Tongue (tissue), 2 donors: ENCODE data around the gene ZDHHC17. TPM values are rescaled to one million over a fixed set of nuclear protein-coding genes. Genes with fewer than 3 reads are reported as not detected.
"Not testable (repeated sequence)": the region's sequence is repeated elsewhere in the genome, so short reads cannot be mapped to it uniquely, and the experiment has no call there.

Experiments
- DNase-seq: peaks from one replicate; pipeline ENCODE4 v3.0.0-alpha.2; 2015
- total RNA-seq: library from RNA; depleted of rRNA; stranded (reverse); fragments of >200 nt; gene quantifications from one replicate; pipeline ENCODE4 v1.2.3, GENCODE V29; 2014

Gene ZDHHC17
- total RNA-seq, 1 donor from 2014 or later, result 88.0 TPM

DNA sequence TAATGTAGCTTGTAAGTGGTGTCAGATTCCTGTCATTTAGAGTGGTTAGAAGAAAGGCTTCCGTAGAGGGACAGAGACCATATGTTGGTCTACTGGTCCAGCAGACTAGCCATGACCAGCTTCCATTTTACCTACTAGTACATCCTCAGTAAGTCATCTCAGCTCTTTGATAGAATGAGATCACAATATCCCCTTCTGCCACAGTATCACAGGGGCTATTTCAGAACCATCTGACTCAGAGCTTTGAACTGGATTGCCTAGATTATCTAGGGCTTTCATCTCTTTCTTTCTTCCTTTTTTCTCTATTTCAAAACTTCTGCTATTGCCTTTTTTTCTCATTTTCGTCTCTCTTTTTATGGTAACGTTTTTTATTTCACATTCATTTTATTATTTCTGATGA, 4.7 kb downstream of the ZDHHC17 start:
- DNase-seq, result no peak

DNA sequence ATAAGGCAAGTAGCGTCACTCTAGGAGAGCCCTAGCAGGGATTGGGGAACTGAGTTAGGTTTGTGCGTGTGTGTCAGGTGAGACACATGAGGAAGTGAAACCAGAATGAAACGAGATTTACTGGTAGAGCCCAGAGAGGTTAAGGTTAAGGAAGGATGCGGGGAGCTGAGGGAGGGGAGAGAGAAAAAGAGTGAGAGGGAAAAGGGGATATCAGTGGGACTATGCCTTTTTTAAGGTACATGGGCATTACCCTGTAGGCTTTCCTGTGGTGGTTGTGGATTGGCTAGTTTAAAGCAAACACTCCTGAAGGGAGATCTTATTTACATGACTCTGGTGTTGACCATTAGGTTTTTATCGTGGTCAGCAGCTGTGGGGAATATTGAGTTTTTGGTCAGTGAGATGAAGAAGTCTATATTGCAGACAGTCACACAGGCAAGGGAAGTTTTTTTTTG, 13.9 kb downstream of the ZDHHC17 start:
- DNase-seq, result no peak

DNA sequence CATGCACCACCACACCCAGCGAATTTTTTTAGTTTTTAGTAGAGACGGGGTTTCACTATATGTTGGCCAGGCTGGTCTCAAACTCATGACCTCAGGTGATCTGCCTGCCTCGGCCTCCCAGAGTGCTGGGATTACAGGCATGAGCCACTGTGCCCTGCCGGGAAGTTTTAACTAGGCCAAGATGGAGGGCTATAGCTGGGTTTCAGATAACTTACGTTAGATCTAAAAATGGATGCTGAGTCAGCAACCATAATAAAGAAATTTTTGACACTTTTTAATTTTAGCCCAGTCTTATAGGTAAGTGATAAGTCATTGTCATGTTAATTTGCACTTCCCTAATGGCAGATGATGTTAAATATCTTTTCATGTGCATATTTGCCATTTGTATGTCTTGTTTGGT, 14.4 kb downstream of the ZDHHC17 start:
- no peak for DNase-seq

DNA sequence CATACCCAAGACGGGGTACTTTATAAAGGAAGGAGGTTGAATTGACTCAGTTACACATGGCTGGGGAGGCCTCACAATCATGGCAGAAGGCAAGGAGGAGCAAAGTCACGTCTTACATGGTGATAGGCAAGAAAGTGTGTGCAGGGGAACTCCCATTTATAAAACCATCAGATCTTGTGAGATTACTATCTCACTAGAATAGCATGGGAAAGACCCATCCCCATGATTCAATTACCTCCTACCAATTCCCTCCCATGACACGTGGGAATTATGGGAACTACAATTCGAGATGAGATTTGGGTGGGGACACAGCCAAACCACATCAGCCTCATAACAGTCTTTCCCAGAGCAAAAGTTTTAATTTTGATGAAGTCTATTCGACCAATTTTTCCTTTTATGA, 15.4 kb downstream of the ZDHHC17 start:
- DNase-seq, result not testable (repeated sequence)

DNA sequence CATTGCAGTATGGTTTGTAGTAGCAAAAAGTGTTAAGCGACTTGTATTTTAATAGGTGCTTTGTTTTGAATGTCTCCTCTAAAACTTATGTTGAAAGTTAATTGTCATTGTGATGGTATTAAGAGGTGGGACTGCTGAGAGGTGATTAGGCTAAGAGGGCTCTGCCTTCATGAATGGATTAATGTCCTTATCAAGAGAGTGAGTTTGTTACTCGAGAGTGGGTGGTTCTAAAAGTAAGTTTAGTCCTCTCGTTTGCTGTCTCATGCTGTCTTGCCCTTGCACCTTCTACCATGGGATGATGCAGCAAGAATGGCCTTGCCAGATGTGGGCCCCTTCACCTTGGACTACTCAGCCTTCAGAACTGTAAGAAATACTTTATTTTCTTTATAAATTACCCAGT, 17.4 kb downstream of the ZDHHC17 start:
- peak; percentile 14 for DNase-seq

DNA sequence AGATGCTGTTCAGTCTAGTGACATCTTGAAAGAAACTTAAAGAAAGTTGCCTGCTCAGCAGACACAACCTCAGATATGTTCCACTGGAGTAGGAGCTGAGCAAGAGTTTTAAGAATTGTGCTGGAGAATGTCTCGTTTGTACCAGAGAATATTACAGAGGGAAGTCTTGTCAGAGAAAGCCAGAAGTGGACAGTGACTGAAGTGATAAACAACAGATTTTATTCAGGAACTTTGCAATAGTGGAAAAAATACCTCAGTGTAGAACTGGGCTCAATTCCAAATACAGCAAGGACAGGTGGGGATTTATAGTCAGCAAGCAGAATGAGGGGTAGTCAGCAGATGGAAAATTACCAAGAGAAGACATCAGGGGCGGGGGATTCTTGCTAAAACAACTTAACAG, 18.6 kb downstream of the ZDHHC17 start:
- DNase-seq, result peak; percentile 77

DNA sequence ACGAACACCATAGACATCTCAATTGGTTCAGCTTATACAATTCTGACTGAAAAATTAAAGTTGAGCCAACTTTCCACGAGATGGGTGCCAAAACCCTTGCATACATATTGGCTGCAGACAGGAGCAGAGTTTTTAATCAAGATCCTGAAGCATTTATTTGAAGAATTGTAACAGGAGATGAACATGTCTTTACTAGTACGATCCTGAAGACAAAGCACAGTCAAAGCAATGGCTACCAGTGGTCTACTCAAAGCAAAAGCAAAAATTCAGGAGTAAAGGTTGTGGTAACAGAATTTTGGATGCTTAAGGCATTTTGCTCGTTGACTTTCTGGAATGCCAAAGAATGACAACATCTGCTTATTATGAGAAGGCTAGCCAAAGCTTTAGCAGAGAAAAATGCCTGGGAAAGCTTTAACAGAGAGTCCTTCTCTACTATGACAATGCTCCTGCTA, 20.7 kb downstream of the ZDHHC17 start:
- DNase-seq, result peak; percentile 95

DNA sequence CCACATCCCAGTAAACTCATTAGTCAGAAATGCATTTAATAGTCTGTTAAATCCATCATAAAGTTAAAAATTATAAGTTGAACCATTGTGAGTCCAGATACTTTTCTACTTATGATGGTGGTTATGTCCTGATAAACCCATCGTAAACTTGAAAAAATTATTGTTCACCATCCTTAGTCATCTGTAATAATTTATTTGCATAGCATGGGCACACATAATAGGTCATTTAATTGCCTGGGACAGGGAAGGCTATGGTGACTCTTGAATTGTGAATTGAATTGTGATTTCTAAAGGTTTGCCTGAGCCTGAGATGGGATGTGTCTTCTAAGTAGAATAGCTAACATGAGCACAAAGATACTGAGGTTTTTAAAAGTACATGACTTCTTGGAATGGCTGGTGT, 21.5 kb downstream of the ZDHHC17 start:
- DNase-seq, result no peak

DNA sequence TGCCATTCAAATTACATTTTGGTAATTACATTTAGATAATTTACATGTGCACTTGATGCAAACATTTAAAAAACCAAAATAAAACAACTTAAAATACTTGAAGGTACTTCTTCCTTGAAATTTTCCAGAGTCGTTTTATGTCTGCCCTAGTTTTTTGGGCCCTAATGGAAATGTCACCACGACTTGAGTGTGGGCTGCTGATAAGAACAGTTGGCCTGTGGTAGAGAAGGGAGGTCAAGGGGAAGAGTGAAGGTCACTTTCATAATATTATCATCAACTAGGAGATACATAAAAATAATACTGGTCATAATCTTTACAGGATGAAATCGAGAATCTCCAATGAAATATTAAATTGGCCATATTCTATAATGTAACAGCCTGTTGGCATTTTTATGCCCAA, 23.1 kb downstream of the ZDHHC17 start:
- DNase-seq, result no peak

DNA sequence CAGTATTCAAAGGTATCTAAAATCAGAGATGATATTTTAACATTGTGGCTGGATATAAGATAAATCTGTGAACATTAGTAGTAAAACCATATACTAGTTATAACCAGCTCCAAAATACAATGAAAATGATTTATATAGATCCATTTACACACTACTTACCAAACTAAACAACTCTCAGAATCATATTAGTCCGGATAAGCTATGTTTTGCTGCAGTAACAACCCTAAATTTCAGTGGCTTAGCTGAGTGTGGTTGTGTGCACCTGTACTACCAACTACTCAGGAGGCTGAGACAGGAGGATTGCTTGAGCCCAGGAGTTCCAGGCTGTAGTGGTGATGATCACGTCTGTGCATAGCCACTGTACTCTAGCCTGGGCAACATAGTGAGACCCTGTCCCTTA, 23.8 kb downstream of the ZDHHC17 start:
- DNase-seq, result no peak

DNA sequence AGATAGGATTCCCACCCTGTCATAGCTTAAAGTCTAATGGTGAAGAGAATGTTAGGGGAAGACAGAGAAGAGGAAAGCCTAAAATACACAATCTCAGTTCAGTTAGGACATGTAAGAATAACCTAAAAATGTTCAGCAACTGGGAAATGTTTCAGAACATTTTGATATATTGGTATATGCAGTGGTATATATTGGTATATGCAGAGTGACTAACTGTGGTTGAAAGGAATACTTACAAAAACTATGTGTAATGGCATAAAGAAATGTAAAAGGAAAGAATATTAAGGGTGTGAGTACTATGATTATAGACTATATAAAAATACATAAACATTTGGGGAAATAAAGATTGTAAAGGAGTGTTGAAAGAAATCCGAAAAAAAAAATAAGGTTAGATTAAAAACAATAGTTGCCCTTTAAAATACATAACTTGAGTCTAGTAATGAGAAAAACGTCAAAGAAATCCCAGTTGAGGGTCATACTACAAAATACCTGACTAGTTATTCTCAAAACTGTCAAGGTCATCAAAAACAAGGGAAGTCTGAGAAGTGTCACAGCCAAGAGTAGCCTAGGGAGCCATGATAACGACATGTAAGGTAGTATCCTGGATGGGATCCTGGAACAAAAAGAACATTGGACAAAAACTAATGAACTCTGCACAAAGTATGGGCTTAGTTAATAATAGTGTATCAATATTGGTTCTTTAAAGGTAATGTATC, 25.6 kb downstream of the ZDHHC17 start:
- DNase-seq, result no peak

DNA sequence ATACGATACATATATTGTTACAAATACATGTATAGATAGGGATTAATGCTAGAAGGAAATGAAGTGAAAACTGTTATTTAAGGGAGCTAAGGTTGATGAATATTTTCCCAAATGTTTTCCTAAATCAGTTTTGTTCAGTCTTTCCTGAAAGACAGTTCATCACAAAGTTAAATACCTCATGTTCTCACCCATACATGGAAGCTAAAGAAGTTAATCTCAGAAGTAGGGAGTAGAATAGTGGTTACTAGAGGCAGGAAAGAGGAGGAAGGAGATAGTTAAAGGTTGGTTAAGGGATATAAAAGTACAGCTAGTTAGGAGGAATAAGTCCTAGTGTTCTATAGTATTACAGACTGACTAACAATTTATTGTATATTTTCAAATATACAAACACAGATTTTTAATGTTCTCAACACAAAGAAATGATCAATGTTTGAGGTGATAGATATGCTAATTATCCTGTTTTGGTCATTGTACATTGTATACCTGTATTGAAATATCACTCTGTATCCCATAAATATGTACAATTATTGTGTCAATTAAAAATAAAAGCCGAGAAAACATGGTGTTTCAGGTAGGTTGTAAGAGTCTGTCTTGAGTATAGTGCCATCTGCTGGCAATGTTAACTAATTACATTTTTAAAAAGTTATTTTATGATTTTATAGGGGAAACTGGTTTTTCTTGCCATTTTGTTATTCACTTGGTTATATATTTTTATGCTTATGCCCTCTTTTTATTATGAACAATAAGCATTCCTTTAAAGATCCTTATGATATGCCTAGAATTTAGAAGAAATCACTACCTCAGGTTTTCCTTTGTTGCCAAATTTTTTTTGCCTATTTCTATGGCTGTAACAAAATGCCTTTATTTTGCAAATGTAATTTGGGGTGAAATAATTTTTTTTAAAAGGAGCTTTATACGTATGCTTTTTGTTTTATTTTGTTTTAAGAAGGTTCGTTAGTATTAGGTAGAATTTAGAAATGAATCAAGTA, 26.9 kb downstream of the ZDHHC17 start:
- peak; percentile 44 for DNase-seq

DNA sequence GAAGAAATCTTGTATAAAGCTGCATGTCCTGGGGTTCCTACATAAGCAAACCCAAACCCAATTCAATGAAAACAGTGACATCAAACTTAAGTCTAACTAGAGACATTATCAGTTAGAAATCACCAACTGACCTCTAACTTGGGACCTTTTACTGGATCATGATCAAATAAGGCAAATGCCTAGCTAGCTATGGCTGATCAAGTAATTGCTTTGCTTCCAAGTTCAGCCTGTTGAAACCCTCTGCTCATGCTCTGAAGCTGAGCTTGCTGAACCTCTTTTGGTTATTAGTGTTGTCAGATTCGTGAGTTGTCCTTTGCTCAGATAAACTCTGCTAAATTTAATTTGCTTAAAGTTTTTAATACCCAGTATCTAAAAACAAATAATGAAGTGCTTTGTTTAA, 28.9 kb downstream of the ZDHHC17 start:
- no peak for DNase-seq

DNA sequence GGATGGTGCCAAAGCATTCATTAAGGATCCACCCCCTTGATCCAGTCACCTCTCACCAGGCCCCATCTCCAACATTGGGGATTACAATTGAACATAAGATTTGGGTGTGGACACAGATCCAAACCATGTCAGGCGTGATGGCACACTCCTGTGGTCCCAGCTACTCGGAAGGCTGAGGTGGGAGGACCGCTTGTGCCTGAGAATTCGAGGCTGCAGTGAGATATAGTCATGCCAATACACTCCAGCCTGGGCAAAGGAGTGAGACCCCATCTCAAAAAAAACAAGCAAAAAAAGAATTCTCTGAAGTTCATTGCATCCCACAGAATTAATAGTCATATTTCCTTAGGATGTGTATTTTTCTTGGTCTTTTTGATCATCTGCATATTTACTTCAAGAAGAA, 34.9 kb downstream of the ZDHHC17 start:
- DNase-seq, result no peak

DNA sequence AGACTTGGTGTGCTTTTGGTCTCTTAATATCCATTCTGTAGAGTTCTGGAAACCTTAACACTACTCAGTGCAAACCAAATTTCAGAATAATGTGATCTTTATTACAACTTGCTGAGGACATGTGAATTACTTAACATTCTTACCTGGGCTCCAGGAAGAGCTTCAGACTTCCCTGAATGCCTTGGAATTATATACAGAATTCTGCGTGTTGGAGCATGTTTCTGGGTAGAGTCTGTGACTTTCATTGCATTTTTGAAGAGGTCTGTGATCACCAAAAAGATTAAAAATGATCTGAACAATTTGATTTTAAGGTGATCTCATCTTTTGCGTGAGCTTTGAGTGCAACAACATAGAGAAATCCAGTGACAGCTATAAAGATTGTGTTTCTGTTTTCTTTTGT, 35.4 kb downstream of the ZDHHC17 start:
- peak; percentile 14 for DNase-seq

DNA sequence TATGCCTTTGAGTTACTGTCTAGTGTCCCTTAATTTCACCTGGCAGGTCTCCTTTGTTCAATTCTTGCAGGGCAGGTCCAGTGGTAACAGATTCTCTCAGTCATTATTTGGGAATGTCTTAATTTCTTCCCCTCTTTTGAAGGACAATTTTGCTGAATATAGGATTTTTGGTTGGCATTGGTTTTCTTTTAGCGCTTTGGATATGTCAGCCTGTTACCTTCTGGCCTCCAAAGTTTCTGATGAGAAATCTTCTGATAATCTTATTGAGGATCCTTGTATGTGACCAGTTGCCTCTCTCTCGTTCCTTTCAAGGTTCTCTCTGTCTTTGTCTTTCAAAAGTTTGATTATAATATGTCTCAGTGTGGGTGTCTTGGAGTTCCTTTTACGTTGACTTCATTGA, 38.1 kb downstream of the ZDHHC17 start:
- no peak for DNase-seq

DNA sequence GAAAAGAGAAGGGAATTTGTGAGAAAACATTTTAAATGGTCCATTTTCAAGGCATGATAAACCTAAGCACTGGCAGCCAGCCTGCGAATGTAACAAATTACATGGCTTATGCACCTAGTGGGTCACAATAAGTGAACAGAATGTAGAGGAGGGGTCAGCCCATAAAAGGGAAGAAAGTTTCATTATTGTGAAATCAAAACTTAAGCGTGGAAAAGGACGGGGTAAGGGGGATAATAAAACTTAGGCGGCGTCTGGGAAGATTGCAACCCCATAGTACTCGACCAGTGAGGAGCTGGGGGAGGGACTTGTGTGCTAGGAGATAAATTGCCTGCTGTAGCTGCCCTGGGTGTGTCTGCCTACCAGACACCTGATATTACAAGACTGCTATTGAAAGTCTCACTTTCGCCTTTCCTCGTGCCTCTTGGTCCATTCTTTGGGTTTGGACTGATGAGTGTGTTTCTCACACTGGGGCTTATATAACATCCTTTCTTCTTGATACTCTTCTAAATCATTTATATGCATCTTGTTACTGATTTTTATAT, 40.6 kb downstream of the ZDHHC17 start:
- no peak for DNase-seq

DNA sequence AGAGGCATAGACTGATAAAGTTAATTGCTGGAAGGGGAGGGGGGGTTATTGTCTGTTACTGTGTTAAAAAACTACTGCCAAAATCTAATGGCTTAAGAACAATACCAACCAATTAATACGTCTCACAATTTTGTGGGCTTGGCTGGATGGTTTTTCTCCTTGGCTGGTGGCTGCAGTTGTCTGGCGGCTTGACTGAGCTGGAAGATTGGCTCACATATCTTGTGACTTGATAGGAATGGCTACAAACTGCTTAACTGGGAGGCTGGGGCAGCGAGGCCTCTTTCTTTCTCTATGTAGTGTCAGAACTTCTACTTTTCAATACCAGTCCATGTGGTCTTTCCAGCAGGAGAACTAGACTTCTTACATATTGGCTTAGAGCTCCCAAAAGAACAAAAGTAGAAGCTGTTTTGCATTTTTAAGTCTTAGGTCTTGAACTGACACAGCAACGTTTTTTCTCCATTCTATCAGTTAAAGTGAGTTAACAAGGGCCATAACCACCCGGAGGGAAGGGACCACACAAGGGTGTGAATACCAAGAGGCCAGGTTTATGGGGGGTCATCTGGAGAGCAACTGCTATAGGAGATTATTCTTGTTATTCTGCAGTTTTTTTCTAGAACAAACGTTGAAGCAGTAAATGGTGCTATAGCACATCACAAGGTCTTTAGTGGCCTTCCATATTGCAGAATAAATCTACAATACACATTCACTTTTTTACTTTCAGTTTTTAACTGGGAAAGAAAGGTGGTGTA, 46.9 kb downstream of the ZDHHC17 start:
- DNase-seq, result no peak

DNA sequence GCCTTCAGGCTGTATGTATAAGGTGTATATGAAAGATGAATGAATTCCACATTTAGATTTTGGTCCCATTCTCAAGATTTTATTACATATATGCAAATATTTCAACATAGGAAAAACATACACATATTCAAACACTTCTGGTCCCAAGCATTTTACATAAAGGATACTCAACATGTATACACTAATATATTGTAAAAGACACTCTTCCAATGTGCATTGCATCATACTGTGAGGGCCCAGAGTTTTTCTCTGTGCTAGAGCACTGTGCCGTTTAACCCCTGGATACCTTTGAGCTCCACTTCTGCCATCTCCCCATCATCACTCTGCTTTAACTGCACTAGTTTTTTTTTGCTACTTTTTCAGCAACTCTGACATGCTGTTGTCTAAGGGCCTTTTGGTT, 48.1 kb downstream of the ZDHHC17 start:
- DNase-seq, result no peak

DNA sequence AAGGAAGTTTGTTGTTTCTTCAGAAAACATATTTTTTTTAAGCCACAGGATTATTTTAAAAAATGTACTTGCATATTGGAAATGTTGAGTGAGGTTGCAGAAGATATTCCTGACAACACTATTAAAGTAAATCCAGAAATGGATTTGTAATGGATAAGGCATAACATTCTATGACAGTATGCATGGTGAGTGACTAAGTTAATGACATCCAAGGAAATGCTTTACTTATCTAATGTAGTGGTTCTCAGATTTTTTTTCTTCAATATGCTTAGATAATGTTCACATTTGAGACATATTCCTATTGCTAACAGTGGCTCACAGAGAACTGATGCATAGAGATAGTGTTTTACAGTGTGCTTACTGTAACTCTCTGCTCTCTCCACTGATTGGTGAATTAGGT, 49.4 kb downstream of the ZDHHC17 start:
- no peak for DNase-seq

DNA sequence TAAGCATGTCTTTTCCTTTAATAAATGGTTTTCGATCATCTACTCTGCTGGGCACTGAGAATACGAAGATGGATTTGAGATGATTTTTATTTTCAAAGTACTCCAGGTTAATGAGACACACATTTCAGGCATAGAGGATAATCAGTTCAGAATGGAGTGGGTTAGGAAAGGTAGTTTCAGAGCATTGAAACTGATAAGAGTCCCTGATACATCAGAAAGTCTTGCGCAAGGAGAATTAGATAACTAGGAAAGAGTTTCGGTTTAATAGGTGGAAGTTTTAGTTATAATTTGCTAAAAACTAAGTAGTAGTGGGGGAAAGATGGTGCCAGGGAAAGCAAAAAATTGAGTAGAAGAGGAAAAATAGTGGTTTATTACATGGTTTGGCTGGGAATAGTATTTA, 50.1 kb downstream of the ZDHHC17 start:
- DNase-seq, result no peak

DNA sequence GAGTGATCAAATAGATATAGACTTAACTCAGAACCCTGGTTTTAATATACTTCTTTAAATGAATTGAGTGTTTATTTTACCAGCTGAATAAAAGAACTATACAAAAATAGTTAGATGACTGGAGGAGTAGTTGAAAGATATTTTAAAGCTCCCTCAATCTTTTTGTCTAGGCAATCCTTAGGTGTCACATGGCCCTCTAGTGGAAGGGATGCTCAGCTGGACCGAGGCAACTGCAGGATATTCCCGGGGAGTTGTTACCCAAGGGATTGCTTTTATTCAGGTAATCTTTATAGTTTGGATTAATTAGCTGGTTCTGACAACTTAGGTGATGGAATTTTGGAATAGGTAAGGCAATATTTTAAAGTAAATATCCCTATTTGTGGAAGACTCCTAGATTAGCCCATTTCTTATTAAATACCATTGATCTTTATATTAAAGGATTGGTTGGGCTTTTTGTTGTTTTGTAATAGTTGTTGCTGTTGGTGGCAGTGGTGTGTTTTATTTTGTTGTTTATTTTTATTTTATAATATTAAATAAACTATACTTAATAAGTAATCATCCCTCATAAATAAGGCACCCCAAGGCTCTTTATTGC, 57.1 kb downstream of the ZDHHC17 start:
- peak; percentile 44 for DNase-seq
